ENCODE measurements around the gene ANXA11.

DNA sequence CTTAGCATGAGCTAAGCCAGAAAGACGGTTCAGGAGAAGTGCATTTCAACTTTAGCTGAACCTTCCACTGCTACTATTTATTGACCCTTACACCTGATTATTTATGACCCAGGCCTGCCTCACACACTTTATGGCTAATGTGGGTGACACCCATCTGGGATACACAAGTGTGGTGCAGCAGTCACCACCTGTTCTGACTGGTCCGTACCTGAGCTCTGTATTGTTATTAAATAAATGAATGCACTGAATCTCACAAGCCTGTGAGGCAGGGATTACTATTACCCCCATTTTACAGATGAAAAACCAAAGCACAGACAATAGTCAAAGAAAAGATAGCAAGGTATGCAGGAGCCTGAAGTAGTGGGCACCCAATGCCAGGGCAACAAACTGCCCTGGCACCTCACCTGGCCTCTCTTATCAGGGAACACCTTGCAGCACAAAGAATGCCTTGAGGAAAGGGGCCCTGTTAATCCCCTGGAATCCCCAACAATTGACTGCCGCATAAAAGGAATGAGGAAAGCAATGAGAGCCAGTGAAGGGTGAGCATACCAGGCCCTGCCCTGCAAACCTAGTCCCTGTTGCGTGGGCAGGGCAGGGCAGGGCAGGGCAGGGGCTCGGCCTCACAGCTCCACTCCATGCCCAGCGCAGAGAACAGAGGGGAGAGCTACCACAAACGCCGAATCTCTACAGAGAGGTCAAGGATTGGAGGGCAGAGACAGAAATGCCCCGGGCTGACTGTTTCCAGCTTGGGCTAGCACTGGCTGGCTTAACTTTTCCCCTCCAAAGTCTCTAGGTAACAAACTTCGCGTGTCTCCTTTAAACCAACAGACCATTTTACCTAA lies 1.3 kb downstream of the ANXA11 start:
- TF ChIP-seq POLR2A (IDR thresholded peaks at IDR 0.05) = peak; percentile 87 to 94
- TF ChIP-seq, protein P1, sequence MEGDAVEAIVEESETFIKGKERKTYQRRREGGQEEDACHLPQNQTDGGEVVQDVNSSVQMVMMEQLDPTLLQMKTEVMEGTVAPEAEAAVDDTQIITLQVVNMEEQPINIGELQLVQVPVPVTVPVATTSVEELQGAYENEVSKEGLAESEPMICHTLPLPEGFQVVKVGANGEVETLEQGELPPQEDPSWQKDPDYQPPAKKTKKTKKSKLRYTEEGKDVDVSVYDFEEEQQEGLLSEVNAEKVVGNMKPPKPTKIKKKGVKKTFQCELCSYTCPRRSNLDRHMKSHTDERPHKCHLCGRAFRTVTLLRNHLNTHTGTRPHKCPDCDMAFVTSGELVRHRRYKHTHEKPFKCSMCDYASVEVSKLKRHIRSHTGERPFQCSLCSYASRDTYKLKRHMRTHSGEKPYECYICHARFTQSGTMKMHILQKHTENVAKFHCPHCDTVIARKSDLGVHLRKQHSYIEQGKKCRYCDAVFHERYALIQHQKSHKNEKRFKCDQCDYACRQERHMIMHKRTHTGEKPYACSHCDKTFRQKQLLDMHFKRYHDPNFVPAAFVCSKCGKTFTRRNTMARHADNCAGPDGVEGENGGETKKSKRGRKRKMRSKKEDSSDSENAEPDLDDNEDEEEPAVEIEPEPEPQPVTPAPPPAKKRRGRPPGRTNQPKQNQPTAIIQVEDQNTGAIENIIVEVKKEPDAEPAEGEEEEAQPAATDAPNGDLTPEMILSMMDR (IDR thresholded peaks at IDR 0.05) = no peak
